Colonic mucosa (tissue), 4 donors: ENCODE data around the gene SLC35E4. TPM values are rescaled to one million over a fixed set of nuclear protein-coding genes. Genes with fewer than 3 reads are reported as not detected.
"Not testable (repeated sequence)": the region's sequence is repeated elsewhere in the genome, so short reads cannot be mapped to it uniquely, and the experiment has no call there.

Source experiments
- DNase-seq: peaks from one replicate; pipeline ENCODE4 v3.0.0-alpha.2; 2020
- H3K27ac ChIP-seq: fragments of 200-600 bp; one replicate; pipeline ENCODE4 v1.8.0; 2021
- H3K27me3 ChIP-seq: fragments of 200-600 bp; one replicate; pipeline ENCODE4 v1.8.0; 2021
- H3K36me3 ChIP-seq: fragments of 200-600 bp; one replicate; pipeline ENCODE4 v1.8.0; 2021
- H3K4me1 ChIP-seq: fragments of 200-600 bp; one replicate; pipeline ENCODE4 v1.8.0; 2021; ENCODE audit warnings: mild to moderate bottlenecking
- H3K4me3 ChIP-seq: fragments of 200-600 bp; one replicate; pipeline ENCODE4 v1.8.0; 2021
- H3K9ac ChIP-seq, 2 donors: one replicate each; pipeline ENCODE4 v1.7.0; 2013; ENCODE audit warnings: control low read depth in 2 of 2, low read depth in 2 of 2, low read length in 2 of 2
- H3K9me3 ChIP-seq: fragments of 200-600 bp; one replicate; pipeline ENCODE4 v1.8.0; 2021
- intact Hi-C: fragments of 100-400 bp; cut with DNase I; formaldehyde crosslinking; loops from one replicate; pipeline ENCODE4 v1.14.1; 2022
- total RNA-seq, 2 donors: library from RNA; stranded (reverse); fragmentation: NEBNext Ultra II Directional in 1 of 2; extraction: Animal tissue kit (Norgen Biotek cat#: 25700) in 1 of 2; gene quantifications; one replicate each; pipeline ENCODE4 v1.2.1, GENCODE V29; 2021
- TF ChIP-seq, protein P1 (sequence below): fragments of 200-600 bp; IDR thresholded peaks from one replicate; pipeline ENCODE4 v1.8.0; 2022; ENCODE audit warnings: antibody characterized with exemption, mild to moderate bottlenecking
- donor health status: healthy.
- donor health status: DM: no; HTN: no; CAD: no.
- donor health status: DM: no; HTN: no; CAD: no.

Gene SLC35E4
- total RNA-seq, 2 donors from 2014 or later: 5.7 to 7.0 TPM

DNA sequence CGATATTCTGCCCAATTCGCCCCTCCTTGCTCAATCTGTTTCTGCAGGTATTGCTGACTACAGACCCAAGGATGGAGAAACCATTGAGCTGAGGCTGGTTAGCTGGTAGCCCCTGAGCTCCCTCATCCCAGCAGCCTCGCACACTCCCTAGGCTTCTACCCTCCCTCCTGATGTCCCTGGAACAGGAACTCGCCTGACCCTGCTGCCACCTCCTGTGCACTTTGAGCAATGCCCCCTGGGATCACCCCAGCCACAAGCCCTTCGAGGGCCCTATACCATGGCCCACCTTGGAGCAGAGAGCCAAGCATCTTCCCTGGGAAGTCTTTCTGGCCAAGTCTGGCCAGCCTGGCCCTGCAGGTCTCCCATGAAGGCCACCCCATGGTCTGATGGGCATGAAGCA is 9.2 kb upstream of the SLC35E4 start:
- Histone ChIP-seq H3K4me3 (no peak overlapping the region), H3K36me3 (no peaks in the 10 kb centered on the region), H3K27me3 (no peaks in the 10 kb centered on the region), H3K27ac (no peak overlapping the region), H3K4me1 (no peaks in the 10 kb centered on the region), H3K9ac (no peak overlapping the region), H3K9me3 (no peaks in the 10 kb centered on the region)
- no peak for DNase-seq
- intact Hi-C loops: loop anchor here (10.0 kb wide), 1 partner anchor 278 kb away; no protein-coding TSS in a partner anchor
- TF ChIP-seq, protein P1, sequence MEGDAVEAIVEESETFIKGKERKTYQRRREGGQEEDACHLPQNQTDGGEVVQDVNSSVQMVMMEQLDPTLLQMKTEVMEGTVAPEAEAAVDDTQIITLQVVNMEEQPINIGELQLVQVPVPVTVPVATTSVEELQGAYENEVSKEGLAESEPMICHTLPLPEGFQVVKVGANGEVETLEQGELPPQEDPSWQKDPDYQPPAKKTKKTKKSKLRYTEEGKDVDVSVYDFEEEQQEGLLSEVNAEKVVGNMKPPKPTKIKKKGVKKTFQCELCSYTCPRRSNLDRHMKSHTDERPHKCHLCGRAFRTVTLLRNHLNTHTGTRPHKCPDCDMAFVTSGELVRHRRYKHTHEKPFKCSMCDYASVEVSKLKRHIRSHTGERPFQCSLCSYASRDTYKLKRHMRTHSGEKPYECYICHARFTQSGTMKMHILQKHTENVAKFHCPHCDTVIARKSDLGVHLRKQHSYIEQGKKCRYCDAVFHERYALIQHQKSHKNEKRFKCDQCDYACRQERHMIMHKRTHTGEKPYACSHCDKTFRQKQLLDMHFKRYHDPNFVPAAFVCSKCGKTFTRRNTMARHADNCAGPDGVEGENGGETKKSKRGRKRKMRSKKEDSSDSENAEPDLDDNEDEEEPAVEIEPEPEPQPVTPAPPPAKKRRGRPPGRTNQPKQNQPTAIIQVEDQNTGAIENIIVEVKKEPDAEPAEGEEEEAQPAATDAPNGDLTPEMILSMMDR: no peak

DNA sequence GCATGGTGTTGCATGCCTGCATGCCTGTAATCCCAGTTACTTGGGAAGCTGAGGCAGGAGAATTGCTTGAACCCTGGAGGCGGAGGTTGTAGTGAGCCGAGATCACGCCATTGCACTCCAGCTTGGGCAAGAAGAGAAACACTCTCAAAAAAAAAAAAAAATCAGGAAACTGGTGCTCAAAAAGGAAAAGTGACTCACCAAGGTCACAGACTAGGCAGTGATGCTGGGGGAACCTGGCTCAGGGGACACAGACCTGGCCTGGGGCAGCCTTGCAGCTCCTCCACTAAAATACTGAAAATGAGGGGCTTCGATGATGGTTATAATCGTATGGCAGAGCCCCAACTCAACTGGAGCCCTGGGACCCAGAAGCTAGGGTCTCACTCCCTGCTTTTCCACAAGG is 8.1 kb upstream of the SLC35E4 start:
- DNase-seq: no peak
- Histone ChIP-seq H3K4me3 (no peak overlapping the region), H3K36me3 (no peaks in the 10 kb centered on the region), H3K27ac (no peak overlapping the region), H3K27me3 (no peaks in the 10 kb centered on the region), H3K4me1 (no peaks in the 10 kb centered on the region), H3K9ac (no peak overlapping the region), H3K9me3 (no peaks in the 10 kb centered on the region)
- TF ChIP-seq, protein P1: no peak
- intact Hi-C loops: loop anchor here (10.0 kb wide), 1 partner anchor 277 kb away; no protein-coding TSS in a partner anchor

DNA sequence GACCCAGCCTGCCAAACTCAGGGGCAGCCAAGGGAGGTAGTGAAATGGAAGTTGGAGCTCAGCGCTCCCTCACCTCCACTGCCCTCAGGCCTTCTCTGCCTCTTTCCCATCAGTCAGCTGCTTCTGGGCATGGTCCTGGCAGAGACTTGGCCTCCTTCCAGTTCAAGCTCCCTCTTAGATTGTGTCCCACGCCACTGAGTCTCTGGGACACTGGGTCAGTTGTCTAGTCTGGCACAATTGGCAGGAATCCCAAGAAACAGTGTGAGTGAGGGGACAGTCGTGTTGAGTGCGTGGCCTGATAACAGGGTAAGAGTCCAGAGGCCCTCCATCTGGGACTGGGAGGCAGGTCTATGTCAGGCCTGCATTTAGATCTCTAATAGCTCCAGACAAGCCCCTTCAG is 7.1 kb upstream of the SLC35E4 start:
- H3K4me1 ChIP-seq: no peaks in the 10 kb centered on the region
- no peaks in the 10 kb centered on the region for H3K9me3 ChIP-seq
- H3K9ac ChIP-seq: no peak overlapping the region
- no peak overlapping the region for H3K4me3 ChIP-seq
- H3K27me3 ChIP-seq: no peaks in the 10 kb centered on the region
- H3K36me3 ChIP-seq: no peaks in the 10 kb centered on the region
- no peak for DNase-seq
- no peak overlapping the region for H3K27ac ChIP-seq
- intact Hi-C loops: loop anchor here (10.0 kb wide), 1 partner anchor 276 kb away; no protein-coding TSS in a partner anchor
- TF ChIP-seq, protein P1: no peak

DNA sequence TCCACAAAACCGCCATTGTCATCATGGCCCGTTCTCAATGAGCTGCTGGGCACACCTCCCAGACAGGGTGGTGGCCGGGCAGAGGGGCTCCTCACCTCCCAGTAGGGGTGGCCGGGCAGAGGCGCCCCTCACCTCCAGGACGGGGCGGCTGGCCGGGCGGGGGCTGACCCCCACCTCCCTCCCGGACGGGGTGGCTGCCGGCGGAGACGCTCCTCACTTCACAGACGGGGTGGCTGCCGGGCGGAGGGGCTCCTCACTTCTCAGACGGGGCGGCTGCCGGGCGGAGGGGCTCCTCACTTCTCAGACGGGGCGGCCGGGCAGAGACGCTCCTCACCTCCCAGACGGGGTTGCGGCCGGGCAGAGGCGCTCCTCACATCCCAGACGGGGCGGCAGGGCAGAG is 4.1 kb upstream of the SLC35E4 start:
- DNase-seq, H3K9ac ChIP-seq, H3K4me3 ChIP-seq, H3K27me3 ChIP-seq, H3K9me3 ChIP-seq, H3K27ac ChIP-seq, H3K4me1 ChIP-seq, H3K36me3 ChIP-seq: not testable (repeated sequence)
- intact Hi-C loops: loop anchor here (10.0 kb wide), 1 partner anchor 293 kb away; no protein-coding TSS in a partner anchor

DNA sequence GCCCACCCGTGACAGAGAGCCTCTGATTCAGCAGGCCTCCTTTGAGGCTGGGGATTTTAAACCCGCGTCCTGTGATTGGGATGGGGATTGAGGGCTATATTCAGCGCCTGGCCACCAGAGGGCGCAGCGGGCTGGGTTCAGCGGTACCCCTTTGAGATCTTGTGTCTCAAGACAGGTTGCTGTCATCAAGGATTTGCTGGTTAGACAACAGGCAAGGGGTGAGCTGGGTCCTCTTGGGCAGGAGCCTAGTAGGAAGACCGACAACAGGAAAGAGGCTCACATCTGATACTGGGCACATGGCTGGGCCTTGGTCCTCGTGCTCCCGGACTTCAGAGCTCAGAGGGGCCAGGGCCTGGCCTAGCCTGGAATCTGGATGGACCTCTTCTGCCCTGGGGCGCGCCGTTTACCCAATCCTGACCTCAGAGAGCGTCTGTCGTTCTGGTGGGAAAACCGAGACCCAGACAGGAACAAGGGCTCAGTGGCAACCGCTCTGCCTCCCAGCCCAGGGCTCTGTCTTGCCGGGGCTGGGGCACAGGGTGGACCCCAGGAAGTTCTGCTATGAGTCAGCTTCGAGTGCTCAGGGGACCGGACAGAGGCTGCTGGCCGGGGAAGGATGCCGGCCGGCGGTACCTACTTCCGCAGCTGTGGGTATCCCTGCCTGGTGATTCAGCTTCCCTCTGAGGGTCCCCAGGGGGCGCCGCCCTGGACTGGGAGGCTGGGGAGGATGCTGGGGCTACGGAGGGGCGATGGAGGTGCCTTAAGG is 929 bp upstream of the SLC35E4 start:
- TF ChIP-seq, protein P1: peak; percentile 90
- intact Hi-C loops: loop anchor here (2.0 to 10.0 kb wide), 2 partner anchors 120 to 290 kb away; no protein-coding TSS in a partner anchor
- Histone ChIP-seq H3K27ac (peak overlapping the region; percentile 84), H3K9me3 (no peaks in the 10 kb centered on the region), H3K9ac (peak overlapping the region; percentile 54 to 64), H3K4me1 (peaks cover 15% of the 10 kb centered on the region), H3K36me3 (no peaks in the 10 kb centered on the region), H3K27me3 (no peaks in the 10 kb centered on the region), H3K4me3 (peak overlapping the region; percentile 72)
- peak; percentile 93 for DNase-seq
